Suppressor macrophage treated with lipopolysaccharide for 1 hour (primary cell): ENCODE data around the gene MINK1.

ENCODE experiments used
- DNase-seq, 3 donors: peaks; one replicate each; pipeline ENCODE4 v3.0.0-alpha.2; 2020 to 2022

The MINK1 gene

DNA sequence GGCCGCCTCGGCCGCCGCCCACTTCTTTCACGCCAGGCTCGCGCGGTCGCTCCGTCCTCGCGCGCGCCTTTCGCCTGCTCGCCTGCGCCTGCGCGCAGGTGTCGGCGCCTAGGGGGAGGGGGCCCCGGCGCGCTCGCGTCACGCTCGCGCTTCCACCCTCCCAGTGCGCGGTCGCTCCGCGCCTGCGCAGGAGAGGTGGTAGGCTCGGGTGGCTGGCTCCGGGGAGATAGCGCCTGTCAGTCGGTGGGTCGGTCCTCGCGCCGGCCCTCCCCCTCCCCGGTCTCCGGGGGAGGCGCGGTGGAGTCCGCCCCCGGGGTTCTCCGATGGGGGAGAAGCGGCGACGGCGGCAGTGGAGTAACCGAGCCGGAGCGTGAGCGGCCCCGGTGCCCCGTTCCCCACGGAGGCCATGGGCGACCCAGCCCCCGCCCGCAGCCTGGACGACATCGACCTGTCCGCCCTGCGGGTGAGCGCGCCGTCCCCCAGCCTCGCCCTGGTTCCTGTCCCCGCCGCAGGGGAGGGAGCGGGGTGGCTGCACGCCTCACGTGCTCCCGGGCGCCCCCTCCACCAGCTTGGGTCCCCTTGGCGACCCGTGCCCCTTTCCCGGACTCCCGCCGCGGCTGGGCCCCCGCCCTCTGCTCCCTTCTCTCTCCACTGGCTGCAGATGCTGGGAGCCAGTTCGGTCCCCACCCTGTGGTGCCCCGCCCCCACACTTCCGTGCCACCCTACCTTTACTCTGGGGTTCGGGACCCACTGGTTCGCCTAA, at the start of gene MINK1:
Gene MINK1 (plus strand): TSS at position 163 of the 763 bp plus-strand sequence. CDS start 244 bp downstream, at position 407.
- DNase-seq, result peak; percentile 92 to 98 (median 97)

DNA sequence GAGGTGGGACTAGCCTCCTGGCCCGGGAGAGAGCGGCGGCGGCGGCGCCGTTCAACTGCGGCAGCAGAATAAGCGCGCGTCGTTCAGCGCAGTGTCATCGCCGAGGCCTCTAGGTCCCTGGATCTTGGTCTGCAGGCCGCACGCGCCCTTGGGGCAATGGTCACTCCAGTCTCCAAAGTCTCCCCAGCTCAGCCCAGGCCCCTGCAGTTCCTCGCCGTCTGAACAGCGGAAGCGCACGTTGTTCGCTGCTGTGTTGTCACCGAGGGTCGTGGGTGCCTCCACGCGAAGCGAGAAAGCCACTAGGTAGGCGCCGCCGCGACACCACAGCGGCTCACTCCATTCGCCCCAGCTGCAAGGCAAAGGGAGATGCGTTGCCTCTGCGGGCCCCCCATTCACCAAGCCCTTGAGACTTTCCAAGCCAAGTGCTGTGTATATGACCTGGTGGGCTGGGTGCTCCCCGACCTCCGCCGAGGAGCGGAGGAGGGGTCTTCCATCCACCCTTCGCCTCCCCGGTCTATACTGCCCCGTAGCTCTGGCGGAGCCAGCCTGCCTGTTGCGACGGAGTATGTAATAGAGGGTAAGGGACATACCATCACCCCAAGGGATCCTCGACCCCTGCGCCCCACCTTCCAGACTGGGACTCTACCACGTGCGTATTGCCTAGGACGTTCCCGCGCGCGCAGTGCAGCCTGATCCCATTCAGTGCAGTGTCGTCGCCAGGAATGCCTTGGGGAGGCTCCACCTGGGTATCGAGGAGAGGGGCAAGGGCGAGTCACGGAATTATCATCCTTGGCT, 47.6 kb upstream of the MINK1 start:
- peak in 2 of 3 donors; percentile 30 to 43 for DNase-seq

DNA sequence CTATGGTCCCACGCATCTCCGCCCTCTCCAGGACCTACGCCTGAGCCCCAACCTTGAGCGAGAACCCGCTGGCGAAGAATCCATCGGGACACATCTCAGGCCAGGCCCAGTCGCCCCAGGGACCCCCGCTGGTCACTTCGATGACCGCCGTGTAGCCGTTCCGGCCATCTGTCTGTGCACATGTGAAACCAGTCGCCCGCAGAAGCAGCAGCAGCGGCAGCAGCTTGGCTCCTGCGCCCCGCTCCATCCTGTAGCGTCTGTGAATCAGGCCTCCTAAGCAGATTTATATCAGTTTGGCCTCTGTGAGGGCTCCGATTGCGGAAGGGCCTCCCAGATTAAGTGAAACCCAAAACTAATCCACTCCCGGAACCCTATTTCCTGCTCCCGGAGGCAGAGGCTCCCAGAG, 47.0 kb upstream of the MINK1 start, which contains the start of gene VMO1:
Gene VMO1 (minus strand): TSS at position 259 of the 406 bp plus-strand sequence. CDS start 12 bp downstream, at position 247.
- peak in 2 of 3 donors; percentile 34 to 45 for DNase-seq

DNA sequence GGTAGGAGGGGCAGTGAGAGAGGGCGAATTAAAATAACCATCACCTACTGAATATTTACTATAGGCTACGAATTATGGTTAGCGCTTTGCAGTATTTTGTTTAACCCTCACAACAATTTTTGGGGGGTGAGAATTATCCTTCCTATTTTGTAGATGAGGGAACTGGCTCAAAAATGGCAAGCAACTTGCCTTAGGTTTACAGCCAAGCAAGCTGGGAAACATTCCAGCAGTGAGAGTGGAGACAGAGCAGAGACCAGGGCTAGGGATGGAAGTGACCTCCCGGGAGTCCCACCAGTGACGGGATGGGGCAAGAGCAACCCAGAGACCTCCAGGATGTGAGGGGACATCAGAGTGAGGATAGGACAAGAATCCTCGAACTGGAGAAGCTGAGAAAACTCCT, 46.6 kb upstream of the MINK1 start:
- no peak for DNase-seq

DNA sequence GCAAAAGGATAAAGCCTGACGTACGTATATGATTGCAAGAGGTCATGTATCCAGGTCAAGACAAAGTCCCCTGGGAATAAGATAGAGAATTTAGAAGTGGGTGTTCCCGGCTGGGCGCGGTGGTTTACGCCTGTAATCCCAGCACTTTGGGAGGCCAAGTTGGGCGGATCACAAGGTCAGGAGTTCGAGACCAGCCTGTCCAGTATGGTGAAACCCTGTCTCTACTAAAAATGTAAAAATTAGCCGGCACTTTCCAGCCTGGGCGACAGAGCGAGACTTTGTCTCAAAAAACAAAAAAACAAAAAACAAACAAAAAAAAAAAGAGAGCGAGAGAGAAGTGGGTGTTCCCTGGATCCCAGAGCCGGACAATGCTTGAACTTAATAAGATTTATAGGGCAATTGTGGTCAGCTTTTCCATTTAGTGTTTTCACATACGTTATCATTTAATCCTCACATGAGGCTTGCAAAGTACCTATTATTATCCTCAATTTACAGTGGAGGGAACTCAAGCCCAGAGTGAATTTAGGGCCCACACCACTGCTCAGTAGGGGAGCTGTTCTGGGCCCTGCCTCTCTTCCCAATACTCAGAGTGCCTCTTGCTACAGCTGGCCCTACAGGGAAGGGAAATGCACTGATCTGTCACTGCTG, 44.9 kb upstream of the MINK1 start:
- DNase-seq, result no peak

DNA sequence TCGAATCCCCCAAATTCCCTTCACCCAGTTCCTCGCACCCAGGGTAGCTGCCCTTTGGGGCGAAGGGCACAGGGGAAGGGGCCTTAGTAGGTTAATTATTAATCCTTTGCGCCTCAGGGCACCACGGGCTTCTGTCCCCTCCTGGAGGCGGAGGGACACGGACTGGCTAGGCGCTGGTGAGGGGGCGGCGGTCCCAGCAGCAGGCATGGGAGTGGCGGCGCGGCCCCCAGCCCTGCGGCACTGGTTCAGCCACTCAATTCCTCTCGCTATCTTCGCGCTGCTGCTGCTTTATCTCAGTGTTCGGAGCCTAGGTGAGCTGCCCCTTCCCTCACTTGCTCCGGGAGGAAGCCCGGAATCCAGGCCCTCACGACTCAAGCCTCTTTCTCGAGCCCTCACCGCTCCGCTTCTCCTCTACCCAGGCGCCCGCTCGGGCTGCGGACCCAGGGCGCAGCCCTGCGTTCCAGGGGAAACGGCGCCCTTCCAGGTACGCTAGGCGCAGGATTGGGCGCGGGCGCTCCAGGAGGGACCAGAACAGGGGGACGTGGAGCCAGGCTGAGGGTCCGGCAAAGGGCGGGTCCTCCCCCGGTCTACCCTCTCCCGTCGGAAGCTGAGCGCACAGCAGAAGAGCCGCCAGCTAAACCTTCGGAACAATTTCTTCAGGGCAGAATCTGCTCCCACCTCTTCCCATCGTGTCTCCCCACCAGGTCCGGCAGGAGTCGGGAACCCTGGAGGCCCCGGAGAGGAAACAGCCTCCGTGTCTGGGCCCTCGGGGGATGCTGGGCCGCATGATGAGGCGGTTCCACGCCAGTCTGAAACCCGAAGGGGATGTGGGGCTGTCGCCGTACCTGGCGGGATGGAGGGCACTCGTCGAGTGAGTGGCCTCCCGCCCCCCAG, 44.1 kb upstream of the MINK1 start, which contains the start of gene GLTPD2:
Gene GLTPD2 (plus strand): TSS at position 158 of the 894 bp plus-strand sequence. CDS start 48 bp downstream, at position 206.
- no peak for DNase-seq

DNA sequence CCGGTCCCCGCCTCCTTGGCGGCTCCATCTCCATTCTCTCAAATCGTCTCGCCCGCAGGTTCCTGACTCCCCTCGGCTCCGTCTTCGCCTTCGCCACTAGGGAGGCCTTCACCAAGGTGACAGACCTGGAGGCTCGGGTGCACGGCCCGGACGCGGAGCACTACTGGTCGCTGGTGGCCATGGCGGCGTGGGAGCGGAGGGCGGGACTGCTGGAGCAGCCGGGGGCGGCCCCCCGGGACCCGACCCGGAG, 43.5 kb upstream of the MINK1 start:
- DNase-seq, result no peak

DNA sequence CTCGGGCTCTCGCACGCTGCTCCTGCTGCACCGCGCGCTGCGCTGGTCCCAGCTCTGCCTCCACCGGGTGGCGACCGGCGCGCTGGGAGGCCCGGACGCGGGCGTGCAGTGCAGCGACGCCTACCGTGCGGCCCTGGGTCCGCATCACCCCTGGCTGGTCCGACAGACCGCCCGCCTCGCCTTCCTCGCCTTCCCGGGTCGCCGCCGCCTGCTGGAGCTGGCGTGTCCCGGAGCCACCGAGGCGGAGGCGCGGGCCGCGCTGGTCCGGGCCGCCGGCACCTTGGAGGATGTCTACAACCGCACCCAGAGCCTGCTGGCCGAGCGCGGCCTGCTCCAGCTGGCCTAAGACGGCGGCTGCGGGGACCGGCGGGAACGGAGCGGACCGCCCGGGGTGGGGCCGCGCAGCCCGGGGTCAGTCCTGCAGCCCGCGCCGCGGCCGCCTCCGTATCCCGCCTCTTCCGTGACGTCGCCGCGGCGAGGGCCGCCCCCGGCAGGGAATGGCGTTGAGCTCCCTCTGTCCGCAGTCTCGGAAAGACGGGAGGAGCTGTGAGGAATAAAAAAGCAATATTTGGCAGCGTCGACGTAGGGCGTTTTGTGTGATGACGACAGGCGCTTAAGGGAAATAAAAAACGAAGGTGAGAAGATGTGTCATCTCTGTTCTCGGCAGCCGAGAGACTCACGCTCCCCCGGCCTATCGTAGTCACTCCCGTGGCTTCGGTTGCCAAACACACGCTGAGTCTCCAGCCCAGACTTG, 43.0 kb upstream of the MINK1 start:
- peak; percentile 92 to 95 (median 93) for DNase-seq

DNA sequence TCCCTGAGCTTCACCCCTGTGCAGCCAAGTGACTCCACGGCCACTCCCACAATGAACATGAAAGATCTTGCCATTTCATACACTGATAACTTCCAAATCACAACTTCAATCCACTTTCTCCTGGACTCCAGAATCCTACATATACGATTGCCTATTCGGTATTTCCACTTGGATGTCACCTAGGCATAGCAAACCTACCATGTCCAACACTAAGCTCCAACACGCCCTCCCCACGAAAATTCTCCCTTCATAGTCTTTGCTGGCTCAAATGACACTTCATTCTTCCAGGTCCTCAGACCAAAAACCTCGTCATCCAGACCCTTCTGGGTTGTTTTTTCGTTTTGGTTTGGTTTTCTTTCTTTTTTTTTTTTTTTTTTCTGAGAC, 42.4 kb upstream of the MINK1 start:
- DNase-seq, result no peak

DNA sequence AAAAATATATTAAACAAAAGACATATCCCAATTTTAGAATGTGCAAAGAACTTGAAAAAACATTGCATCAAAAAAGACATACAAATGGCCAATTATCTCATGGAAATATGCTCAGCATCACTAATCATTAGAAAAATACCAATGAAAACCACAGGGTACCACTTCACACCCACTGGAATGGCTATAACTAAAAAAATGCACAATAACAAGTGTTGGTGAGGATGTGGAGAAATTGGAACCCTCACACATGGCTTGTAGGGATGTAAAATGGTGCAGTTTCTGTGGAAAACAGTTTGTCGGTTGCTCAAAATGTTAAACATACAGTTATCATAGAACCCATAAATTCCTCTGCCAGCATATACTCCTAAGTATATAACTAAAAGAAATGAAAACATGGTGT, 38.0 kb upstream of the MINK1 start:
- no peak for DNase-seq

DNA sequence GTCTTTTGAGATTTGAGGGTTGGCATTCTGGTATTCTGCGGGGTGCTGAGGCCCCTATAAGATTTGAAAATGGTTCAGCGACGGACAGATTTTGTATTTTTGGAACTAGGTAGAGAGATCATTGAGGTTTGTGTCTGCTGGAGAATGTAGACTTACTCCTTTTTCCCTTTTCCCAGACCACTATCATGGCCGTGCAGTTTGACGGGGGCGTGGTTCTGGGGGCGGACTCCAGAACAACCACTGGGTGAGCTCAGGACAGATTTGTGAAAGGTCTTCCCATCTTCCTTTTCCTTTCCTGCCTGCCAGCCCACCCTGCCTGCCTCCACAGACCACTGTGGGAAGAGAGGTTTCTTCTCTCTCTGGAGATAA, 36.6 kb upstream of the MINK1 start:
- peak; percentile 54 to 75 (median 64) for DNase-seq

DNA sequence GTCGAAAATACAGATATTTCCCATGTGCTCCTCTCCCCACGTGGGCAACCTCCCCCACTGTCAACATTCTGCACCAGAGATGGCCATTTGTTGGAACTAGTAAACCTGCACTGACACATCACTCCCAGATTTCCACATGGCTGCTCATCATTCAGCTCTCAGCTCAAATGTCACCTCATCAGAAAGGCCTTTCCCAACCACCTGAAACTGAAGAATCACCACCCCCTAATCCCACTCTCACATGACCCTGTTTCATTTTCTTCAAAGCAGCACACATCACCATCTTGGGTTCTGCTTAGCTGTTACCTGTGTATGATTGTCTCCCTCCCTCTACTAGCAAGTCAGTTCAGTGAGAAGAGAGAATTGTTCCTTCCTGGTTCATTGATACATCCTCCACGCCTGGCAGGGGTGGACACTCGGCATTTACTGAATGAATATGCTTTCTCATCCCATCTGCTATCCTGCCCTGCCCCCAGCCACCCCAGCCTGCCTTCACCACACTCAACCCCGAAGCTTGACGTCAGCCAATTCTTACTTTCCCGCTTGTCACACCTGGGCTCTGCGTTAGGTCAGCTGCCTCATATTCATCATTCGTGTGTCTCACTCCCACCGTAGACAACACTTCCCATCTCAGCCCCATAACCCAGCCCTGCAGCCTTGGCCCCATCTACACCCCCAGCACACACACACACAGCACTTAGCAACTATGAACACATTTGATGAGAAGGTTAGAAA, 32.5 kb upstream of the MINK1 start:
- DNase-seq, result no peak

DNA sequence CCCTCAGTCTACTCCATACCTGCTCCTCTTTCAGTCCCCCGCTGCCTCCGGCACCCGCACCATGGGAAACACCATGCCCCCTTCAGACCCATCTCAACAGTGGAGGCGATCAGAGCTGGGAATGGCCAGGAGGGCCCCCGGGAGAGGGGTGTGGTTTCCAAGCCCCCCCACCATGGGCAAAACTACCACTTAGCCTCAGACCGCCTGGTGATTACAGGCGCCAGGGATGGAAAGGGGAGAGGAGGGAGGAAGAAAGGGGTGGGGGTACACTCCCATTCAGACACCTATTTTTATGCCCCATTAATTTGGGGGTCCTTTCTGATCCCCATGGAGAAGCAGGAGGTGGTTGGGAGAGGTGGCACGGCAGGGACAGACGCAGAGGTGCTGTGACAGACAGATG, 30.9 kb upstream of the MINK1 start, which contains the start of gene C17orf114:
Gene C17orf114 (minus strand): TSS at position 101 of the 400 bp plus-strand sequence.
- no peak for DNase-seq

DNA sequence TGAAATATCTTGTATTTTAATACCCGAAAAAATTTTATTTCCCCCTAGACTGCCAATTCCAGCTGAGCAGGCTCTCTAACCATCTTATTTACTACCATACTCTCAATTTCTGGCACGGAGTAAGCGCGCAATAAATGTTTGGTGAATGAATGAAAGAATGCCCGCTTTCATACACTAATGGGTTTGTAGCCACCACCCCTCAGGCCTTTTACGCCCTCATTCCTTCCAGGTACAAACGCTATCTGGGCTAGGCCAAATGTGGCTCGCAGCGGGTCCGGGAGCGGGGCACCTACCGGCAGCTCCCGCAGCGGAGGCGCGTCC, 26.7 kb upstream of the MINK1 start:
- no peak for DNase-seq

DNA sequence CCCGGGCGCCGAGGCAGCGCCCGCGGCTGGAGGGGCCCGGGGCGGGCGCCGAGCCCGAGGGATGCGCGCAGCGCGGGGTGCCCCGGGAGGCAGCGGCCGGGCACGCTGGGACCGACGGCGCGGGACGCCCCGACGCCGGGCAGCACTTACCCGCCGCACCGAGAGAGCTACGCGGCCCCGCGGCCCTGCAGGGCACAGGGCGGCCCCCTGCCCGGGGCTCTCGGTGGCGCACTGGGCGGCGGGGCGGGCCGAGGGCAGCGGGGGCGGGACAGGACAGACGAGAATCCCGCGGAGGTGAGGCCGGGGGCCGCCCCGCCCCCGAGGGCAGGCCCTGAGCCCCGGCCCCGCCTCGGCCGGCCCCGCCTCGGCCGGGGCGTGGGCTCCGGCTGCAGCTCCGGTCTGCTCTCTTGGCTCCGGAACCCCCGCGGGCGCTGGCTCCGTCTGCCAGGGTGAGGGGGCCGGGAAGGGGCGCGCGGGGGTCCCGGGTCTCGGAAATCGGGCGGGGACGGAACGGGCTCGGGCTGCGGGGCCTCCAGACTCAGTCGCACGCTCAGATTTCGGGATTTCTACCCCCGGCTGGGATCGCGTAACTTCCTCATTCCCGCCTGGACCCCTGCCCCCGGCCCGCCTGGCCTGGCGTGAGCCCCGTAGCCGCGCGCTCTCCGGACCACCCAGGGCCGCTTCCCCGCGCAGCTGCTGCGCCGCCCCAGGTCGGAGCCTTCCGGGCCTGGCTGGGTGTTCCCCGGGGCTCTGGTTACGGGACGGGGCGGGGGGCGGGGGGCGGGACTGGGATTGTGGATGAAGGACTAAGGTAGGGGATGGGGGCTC, 26.1 kb upstream of the MINK1 start, which contains the start of gene PLD2:
Gene PLD2 (plus strand): TSS at position 376 of the 828 bp plus-strand sequence. CDS start 621 bp downstream, outside the sequence.
- peak; percentile 92 to 98 (median 96) for DNase-seq

DNA sequence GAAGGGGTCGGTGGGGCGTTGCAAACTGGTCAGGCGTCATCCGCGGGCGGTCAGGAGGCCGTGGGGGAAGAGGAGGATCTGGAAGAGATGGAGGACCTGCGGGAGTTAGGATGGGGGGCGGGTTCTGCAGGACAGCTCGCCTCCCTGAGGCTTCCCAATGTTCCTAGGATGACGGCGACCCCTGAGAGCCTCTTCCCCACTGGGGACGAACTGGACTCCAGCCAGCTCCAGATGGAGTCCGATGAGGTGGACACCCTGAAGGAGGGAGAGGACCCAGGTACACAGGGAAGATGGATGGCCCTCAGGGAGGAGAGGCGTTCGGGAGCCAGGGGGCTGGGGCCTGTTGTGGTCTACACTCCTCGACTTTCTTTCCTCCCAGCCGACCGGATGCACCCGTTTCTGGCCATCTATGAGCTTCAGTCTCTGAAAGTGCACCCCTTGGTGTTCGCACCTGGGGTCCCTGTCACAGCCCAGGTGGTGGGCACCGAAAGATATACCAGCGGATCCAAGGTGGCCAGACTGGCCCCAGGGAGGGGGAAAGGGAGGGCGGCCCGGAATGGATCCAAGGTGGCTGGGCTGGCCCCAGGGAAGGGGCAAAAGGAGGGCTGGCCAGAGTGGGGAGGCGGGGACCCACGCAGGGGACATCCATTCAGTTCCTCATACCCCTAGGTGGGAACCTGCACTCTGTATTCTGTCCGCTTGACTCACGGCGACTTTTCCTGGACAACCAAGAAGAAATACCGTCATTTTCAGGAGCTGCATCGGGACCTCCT, 25.3 kb upstream of the MINK1 start:
- no peak for DNase-seq

DNA sequence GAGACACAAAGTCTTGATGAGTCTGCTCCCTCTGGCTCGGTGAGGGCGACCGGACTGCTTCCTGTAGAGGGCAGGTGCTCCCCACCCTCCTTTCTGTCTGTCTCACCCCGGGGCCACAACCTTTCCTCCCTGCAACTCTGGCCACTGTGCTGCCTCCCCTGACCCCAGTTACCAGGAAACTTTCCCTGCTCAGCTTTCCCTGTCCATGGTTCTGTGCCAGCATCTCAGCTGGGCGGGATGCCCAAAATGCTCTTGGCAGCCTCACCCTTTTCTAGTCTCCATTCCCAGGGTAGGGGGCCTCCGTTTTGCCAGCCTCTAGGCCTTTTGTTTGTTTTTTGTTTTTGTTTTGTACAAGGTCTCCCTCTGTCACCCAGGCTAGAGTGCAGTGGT, 24.8 kb upstream of the MINK1 start:
- no peak for DNase-seq

DNA sequence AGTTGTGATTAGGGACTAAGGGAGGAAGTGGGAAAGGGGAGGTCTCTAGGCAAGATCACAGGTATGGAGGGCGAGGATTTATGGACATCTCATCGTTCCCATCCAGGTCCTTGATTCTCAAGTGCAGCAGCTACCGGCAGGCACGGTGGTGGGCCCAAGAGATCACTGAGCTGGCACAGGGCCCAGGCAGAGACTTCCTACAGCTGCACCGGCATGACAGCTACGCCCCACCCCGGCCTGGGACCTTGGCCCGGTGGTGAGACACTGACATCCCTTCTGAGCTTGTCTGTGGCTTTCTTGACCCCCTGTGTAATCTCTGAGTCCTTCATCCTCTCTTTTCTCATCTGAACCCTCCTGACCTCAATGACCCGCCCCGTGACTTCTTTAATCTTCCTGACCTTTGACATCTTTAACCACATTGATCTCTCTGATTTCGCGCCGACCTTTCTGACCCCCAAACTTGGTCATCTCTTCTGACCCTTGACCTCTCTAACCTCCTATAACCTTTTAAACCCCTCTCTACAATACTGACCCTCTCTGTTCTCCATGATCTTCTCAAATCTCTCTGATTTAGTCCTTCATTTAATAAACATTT, 22.3 kb upstream of the MINK1 start:
- no peak for DNase-seq

DNA sequence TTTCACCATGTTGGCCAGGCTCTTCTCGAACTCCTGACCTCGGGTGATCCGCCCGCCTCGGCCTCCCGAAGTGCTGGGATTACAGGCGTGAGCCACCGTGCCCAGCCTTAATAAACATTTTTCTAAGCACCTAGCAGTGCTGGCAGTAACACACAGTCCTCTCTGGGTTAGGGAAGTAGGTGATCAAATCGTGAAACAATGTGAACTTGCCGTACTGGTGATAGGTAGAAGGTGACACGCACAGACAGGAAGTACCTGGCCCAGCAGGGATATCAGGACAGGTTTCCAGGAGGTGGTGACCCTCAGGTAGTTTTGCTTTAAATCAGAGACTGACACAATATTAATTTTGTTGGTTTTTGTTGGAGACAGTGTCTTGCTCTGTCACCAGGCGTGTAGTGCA, 21.7 kb upstream of the MINK1 start:
- no peak for DNase-seq
